COR-L47 (cell line): ENCODE results near the gene GINS1.

Source experiments
- DNase-seq: peaks from one replicate; lab custom pipeline; 2025; lab: John Stamatoyannopoulos, UW

Gene GINS1

DNA sequence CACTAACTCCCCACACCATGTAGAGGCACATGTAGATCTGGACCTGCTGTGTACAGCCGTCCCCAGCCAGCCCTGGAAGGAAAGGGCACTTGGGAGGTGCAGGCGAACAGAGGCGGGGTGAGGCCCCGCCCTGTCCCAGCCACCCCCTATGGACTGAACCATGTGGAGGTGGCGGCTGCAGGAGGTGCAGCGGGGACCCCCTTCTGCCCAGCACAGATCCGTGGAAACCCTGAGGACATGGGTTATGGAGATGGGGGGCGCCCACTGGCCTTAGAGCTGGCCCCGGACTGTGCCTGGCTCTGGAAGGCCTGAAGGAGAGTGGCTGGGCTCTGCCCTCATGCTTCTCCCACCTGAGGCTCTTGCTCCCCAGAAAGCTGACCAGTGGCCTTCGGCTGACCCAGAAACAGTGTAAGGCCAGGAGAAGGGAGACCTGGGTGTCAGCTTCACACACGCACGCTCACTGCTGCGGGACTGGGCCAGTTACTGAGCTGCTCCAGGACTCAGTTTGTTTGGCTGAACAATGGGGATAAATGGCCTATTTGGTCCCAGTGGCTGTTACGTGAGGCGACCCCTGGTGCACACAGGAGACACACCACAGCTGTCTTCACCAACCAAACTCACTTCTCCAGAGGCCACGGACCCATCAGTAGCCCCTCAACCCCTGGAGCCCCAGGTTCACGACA, 87.2 kb downstream of the GINS1 start:
- DNase-seq = no peak

GRCh38 chr20:25495189-25495824, 87.8 kb downstream of the GINS1 start:
- peak; percentile 66 for DNase-seq

DNA sequence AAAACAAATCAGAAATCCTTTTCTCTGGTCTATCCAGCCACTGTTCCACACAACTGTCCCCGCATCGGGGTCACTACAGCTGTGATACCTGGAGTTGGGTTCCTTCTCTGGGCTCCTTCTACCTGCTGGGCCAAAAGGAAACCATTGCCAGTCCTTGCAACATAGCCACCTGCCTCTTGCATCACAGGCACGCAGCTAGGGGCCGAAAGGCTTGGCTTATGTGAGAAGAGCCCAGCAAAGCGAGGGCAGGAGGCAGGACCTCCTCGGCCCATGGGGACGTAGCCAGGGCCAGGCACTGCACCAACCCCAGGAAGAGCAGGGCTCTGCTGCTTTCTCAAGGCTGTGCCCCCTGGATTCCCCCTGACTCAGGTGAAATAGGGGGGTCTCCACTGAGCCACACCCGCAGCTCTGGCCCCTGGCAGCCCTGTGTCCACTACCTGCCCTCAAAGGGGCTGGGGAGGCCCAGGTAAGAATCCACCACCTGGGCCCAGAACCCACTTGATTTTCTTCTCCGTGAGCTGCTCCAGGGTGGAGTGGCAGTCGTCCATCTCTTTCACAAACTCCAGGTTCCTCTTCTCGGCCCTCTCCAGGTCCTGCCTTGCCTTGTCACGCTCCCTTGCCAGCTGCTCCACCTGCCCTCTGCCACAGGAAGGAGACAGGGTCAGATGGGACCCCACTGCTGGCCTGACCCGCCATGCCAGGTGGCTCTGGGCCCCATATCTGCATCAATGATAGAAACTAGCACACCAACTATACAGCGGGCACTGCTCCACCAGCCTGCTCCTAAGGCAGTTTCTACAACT, 88.9 kb downstream of the GINS1 start:
- no peak for DNase-seq

DNA sequence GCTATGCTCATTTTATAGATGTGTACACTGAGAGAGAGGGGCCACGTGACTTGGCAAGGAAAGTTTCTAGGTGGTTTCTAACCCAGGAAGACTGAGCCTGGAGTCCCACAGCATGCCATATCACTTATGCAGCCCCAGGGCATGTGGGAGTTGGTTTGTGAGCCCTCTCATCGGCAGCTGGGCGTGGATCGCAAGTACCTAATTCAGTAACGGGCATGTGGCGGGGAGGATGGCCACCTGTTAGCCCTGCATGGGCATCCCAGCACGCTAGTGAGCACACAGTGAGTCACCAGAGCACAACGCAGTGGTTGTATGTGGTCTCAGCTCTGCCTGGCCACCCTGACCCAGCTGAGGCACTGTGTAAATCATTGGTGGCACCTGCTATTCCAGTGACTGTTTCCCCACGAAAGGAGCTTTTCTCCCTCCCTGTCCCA, 89.5 kb downstream of the GINS1 start:
- DNase-seq = no peak

- no peak for DNase-seq
These were observed 90.3 kb downstream of the GINS1 start for GRCh38 chr20:25497586-25498279.
